IMR-90 (cell line): Measurements from ENCODE around the gene NEFH. TPM values are rescaled to one million over a fixed set of nuclear protein-coding genes. Genes with fewer than 3 reads are reported as not detected.

ENCODE experiments used
- ATAC-seq: fragments of 200-7000 bp; cut with Tn5 transposase; 2 replicates; pipeline ENCODE4 v1.9.1; 2020; ENCODE audit warnings: low read depth, mild to moderate bottlenecking, moderate library complexity
- BruUV-seq: library from RNA; stranded (reverse); fragments of 400-500 nt; replicated peaks from 2 replicates; lab custom pipeline; 2021; lab: Mats Ljungman, UMichigan
- CTCF ChIA-PET: fragments of 300-600 bp; formaldehyde crosslinking; extraction: SDS; loops from one replicate; lab custom pipeline; 2021; ENCODE audit warnings: antibody characterized with exemption; lab: Yijun Ruan, JAX
- POLR2A ChIA-PET: fragments of 300-600 bp; sonication (Branson Sonifier 250); formaldehyde crosslinking; loops from one replicate; lab custom pipeline; 2022; ENCODE audit warnings: antibody characterized with exemption; ENCODE audit not compliant: unreplicated experiment; lab: Charles Lee
- DNase-seq: peaks from one replicate; pipeline ENCODE4 v3.0.0; 2013
- H2AFZ ChIP-seq: replicated peaks from 2 replicates; pipeline ENCODE3; 2013; ENCODE audit warnings: low read length, mild to moderate bottlenecking; ENCODE audit not compliant: poor library complexity
- H2AK5ac ChIP-seq: 2 replicates; pipeline ENCODE4 v1.6.1; 2013; ENCODE audit warnings: low read depth, low read length, inconsistent platforms
- H2AK9ac ChIP-seq: replicated peaks from 2 replicates; pipeline ENCODE3; 2013; ENCODE audit warnings: mild to moderate bottlenecking, low read depth, low read length, moderate library complexity; ENCODE audit not compliant: poor library complexity
- H2BK120ac ChIP-seq: 2 replicates; pipeline ENCODE4 v1.6.1; 2013; ENCODE audit warnings: low read depth, low read length, inconsistent platforms
- H2BK15ac ChIP-seq: 3 replicates; pipeline ENCODE4 v1.6.1; 2013; ENCODE audit warnings: low read depth, low read length, inconsistent platforms
- H2BK20ac ChIP-seq: 2 replicates; pipeline ENCODE4 v1.6.1; 2013; ENCODE audit warnings: low read depth, mild to moderate bottlenecking, inconsistent platforms, low read length, moderate library complexity
- H2BK5ac ChIP-seq: 2 replicates; pipeline ENCODE4 v1.6.1; 2013; ENCODE audit warnings: mild to moderate bottlenecking, low read depth, low read length, inconsistent platforms; ENCODE audit not compliant: poor library complexity, severe bottlenecking
- H3K14ac ChIP-seq: replicated peaks from 2 replicates; pipeline ENCODE4 v1.6.1; 2013; ENCODE audit warnings: low read depth, low read length, inconsistent platforms
- H3K18ac ChIP-seq: 2 replicates; pipeline ENCODE4 v1.6.1; 2013; ENCODE audit warnings: low read depth, low read length, control low read depth
- H3K23ac ChIP-seq: 2 replicates; pipeline ENCODE4 v1.6.1; 2013; ENCODE audit warnings: low read depth, low read length, inconsistent platforms
- H3K27ac ChIP-seq: 2 replicates; pipeline ENCODE4 v1.5.1; 2013; ENCODE audit warnings: mild to moderate bottlenecking, control low read depth, low read length; ENCODE audit not compliant: insufficient read depth
- H3K27me3 ChIP-seq: 2 replicates; pipeline ENCODE4 v1.6.1; 2013; ENCODE audit warnings: low read length; ENCODE audit not compliant: control insufficient read depth, insufficient read depth
- H3K36me3 ChIP-seq: 2 replicates; pipeline ENCODE4 v1.6.1; 2013; ENCODE audit warnings: low read length, mixed read lengths; ENCODE audit not compliant: control insufficient read depth, insufficient read depth
- H3K4ac ChIP-seq: 2 replicates; pipeline ENCODE4 v1.6.1; 2013; ENCODE audit warnings: low read depth, low read length, inconsistent platforms
- H3K4me1 ChIP-seq: 2 replicates; pipeline ENCODE4 v1.6.1; 2013; ENCODE audit warnings: low read length, mixed read lengths; ENCODE audit not compliant: control insufficient read depth, insufficient read depth
- H3K4me2 ChIP-seq: 2 replicates; pipeline ENCODE4 v1.6.1; 2013; ENCODE audit warnings: low read depth, mild to moderate bottlenecking, control low read depth, low read length, moderate library complexity
- H3K4me3 ChIP-seq: 2 replicates; pipeline ENCODE4 v1.5.1; 2013; ENCODE audit warnings: low read depth, mild to moderate bottlenecking, control low read depth, low read length, moderate library complexity; ENCODE audit not compliant: insufficient read depth
- H3K56ac ChIP-seq: 2 replicates; pipeline ENCODE4 v1.6.1; 2013; ENCODE audit warnings: low read length, inconsistent platforms; ENCODE audit not compliant: insufficient read depth; ENCODE audit errors: extremely low read depth
- H3K79me1 ChIP-seq, 2 experiments: 2 replicates each; pipeline ENCODE4 v1.6.1; 2013; ENCODE audit warnings: low read length in 2 of 2, inconsistent platforms in 1 of 2, low read depth in 1 of 2
- H3K9ac ChIP-seq: 2 replicates; pipeline ENCODE4 v1.6.1; 2013; ENCODE audit warnings: low read depth, low read length, control low read depth
- H3K9me1 ChIP-seq: 2 replicates; pipeline ENCODE4 v1.6.1; 2013; ENCODE audit warnings: low read length, inconsistent platforms; ENCODE audit not compliant: insufficient read depth
- H3K9me3 ChIP-seq: 2 replicates; pipeline ENCODE4 v1.6.1; 2013; ENCODE audit warnings: low read length; ENCODE audit not compliant: control insufficient read depth, insufficient read depth
- H4K20me1 ChIP-seq: 2 replicates; pipeline ENCODE4 v1.6.1; 2013; ENCODE audit warnings: low read length, inconsistent platforms; ENCODE audit not compliant: insufficient read depth
- H4K5ac ChIP-seq: 2 replicates; pipeline ENCODE4 v1.6.1; 2013; ENCODE audit warnings: mild to moderate bottlenecking, low read depth, low read length, control low read depth
- H4K8ac ChIP-seq, 2 experiments: 2 replicates each; pipeline ENCODE4 v1.6.1; 2013; ENCODE audit warnings: low read depth in 2 of 2, low read length in 2 of 2, control low read depth in 1 of 2, inconsistent platforms in 1 of 2
- H4K91ac ChIP-seq: 2 replicates; pipeline ENCODE4 v1.6.1; 2013; ENCODE audit warnings: low read depth, low read length, inconsistent platforms; ENCODE audit not compliant: insufficient read depth
- CTCF ChIP-seq: conservative IDR thresholded peaks from 2 replicates; pipeline ENCODE4 v1.5.1; 2012; ENCODE audit warnings: mild to moderate bottlenecking, low read depth, low read length, improper control_type of control experiment
- MAZ ChIP-seq: IDR thresholded peaks from 2 replicates; pipeline ENCODE4 v1.6.1; 2012; ENCODE audit warnings: low read depth, mild to moderate bottlenecking, low read length, improper control_type of control experiment, moderate library complexity, borderline replicate concordance
- RAD21 ChIP-seq: IDR thresholded peaks from 2 replicates; pipeline ENCODE4 v1.6.1; 2012; ENCODE audit warnings: low read length, improper control_type of control experiment
- SMC3 ChIP-seq: fragments of 150-350 bp; IDR thresholded peaks from 2 replicates; pipeline ENCODE4 v1.6.1; 2016; ENCODE audit warnings: low read depth, mild to moderate bottlenecking, antibody characterized with exemption, low read length, moderate library complexity
- WGBS, 2 experiments: methylation state at CpG; one replicate each; pipeline versions ENCODE4 v1.1.5 to v1.1.7; 2013; ENCODE audit warnings: missing lambda C conversion rate in 2 of 2; ENCODE audit not compliant: insufficient read length in 1 of 2; ENCODE audit errors: extremely low coverage in 2 of 2; 5-methylcytosine and 5-hydroxymethylcytosine counted together
- dilution Hi-C: fragments of 300-500 bp; cut with HindIII; formaldehyde crosslinking; loops from one replicate; pipeline ENCODE4 v1.14.3; 2018; ENCODE audit warnings: low sequenced_read_pairs; ENCODE audit not compliant: unreplicated experiment
- in situ Hi-C: fragments of 300-500 bp; cut with MboI; formaldehyde crosslinking; loops from 3 replicates; pipeline ENCODE4 v1.14.3; 2019; ENCODE audit warnings: low sequenced_read_pairs, inconsistent platforms, mixed read lengths
- intact Hi-C: fragments of 100-400 bp; cut with micrococcal nuclease; formaldehyde crosslinking; loops from 2 replicates; pipeline ENCODE4 v1.10.0; 2022
- polyA plus RNA-seq, 3 experiments: library from polyadenylated mRNA; depleted of rRNA; stranded (reverse); fragments of >200 nt; gene quantifications; 2 replicates each; pipeline ENCODE4 v1.2.3, GENCODE V29; 2012; ENCODE audit warnings: low replicate concordance in 1 of 3
- total RNA-seq: library from RNA; depleted of rRNA; stranded (reverse); fragments of >200 nt; gene quantifications from 2 replicates; pipeline ENCODE4 v1.2.3, GENCODE V29; 2012

NEFH gene
- total and polyA plus RNA-seq, 2 of the 4 experiments (the other 2 are of a cell fraction) = 1.3 to 2.9 TPM

GRCh38 chr22:29524442-29525191 is 44.6 kb downstream of the NEFH start:
- intact Hi-C loops = loop anchor here (1.0 kb wide), 1 partner anchor 129 kb away; no protein-coding TSS in a partner anchor
- Histone ChIP-seq H2AFZ (peak overlapping the region; percentile 49), H4K91ac (no peak overlapping the region), H3K18ac (no peak overlapping the region), H3K27me3 (no peaks in the 10 kb centered on the region), H2AK9ac (peak overlapping the region; percentile 79), H2BK20ac (no peak overlapping the region), H2AK5ac (no peak overlapping the region), H2BK120ac (no peak overlapping the region), H3K4me2 (no peak overlapping the region), H3K27ac (no peak overlapping the region), H3K23ac (no peak overlapping the region), H3K4ac (no peak overlapping the region), H3K79me1 (peaks cover 5 to 10% of the 10 kb centered on the region in 2 experiments; a peak in 2 of 4 replicates), H3K36me3 (peaks cover 64% of the 10 kb centered on the region), H2BK5ac (no peak overlapping the region), H2BK15ac (no peak overlapping the region), H3K4me1 (0 out of 2 replicates have a peak, but pooled peaks cover 4% of the 10 kb centered on the region), H3K56ac (no peak overlapping the region), H3K9ac (no peak overlapping the region), H4K20me1 (0 out of 2 replicates have a peak, but pooled peaks cover 3% of the 10 kb centered on the region), H4K5ac (no peak overlapping the region), H3K14ac (no peak overlapping the region), H4K8ac (no peak overlapping the region), H3K9me3 (no peaks in the 10 kb centered on the region), H3K9me1 (peaks cover 8% of the 10 kb centered on the region; the same call in 1 of the 2 replicates), H3K4me3 (no peak overlapping the region)
- BruUV-seq = no TSS peak
- ChIA-PET CTCF (no interaction called here), POLR2A (no interaction called here)
- in situ Hi-C loops = no loop called here
- DNase-seq (peak; percentile 13), ATAC-seq (peak; percentile 53)
- no peak for TF ChIP-seq MAZ
- peak; percentile 30; the same call in 1 of the 2 replicates for TF ChIP-seq SMC3
- peak; percentile 42 for TF ChIP-seq CTCF
- peak; percentile 38 for TF ChIP-seq RAD21
- dilution Hi-C loops = no loop called here
- 60% methylated on average over 1 of the region's 5 CpGs; no CpG with 5 or more reads in 1 of the 2 experiments for WGBS, 2 experiments
